HG02763 (cell line): Measurements from ENCODE around the gene GAK.

Source experiments
- ATAC-seq: cut with Tn5 transposase; IDR thresholded peaks from one replicate; pipeline ENCODE4 v1.9.1; 2021; ENCODE audit warnings: mild to moderate bottlenecking, moderate library complexity; ENCODE audit not compliant: unreplicated experiment

GAK gene

DNA sequence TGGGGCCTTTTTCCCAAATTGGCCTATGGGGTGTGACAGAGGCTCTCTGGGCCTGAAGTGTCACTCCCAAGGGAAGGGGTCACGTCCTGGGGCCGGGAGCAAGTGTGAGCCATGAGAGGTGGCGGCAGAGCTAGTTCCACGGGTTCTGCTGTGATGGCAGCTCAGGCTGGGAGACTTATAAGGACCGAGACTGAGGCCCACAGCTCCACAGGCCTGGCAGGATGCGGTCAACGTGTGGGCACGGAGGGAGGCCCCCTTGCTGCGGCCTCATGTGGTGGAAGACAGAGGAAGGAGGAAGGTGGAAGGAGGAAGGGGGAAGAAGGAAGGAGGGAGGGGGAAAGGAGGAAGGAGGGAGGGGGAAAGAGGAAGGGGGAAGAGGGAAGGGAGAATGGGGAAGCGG, 99.0 kb downstream of the GAK start:
- ATAC-seq: no peak

DNA sequence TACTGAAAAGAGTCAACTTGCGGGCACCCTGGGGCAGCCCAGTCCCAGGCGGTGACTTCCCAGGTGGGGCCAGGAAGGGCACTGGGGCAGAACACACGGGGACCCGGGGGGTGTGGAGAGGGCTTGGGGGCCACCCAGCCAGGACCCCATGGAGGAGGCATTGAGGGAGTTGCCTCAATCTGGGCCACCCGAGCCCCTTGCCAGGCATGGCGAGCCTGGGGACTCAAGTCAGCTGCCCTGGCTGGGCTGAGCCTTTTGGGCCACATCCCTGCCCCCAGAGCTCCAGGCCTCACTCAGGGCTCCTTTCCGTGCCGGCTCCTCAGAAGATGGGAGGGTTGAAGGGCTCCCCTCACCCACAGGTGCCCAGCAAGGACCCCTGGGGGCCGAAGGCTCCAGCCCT, 99.6 kb downstream of the GAK start:
- ATAC-seq: no peak

DNA sequence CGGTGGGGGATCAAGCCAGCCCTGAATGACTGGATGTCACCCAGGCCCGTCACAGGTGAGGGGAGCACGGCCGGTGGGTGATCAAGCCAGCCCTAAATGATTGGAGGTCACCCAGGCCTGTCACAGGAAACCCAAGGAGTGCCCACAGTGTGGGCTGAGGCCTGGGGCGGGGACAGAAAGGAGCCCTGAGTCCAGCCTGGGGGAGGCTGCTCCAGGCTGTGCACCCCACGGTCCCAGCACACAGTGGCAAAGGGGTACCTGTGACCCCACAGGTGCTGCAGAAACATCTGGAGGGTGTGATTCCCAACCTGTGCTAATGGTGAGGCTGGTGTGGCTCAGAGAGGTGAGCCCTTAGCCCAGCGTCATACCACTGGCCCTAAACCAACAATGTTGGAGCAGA, 100.0 kb downstream of the GAK start:
- no peak for ATAC-seq

DNA sequence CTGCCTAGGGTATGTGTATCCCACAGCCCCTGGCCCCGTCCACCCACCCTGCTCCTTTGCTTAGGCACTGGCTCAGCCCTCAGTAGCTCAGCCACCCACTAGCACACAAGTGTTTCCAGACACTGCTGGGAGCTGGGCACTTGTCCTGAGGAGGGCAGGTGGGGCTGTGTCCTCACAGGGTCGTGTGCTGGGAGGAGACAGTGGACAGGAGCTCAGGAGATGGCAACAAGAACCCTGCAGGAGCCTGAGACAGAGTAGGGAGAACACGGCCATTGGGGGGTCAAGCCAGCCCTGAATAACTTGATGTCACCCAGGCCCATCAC, 100.7 kb downstream of the GAK start:
- no peak for ATAC-seq

DNA sequence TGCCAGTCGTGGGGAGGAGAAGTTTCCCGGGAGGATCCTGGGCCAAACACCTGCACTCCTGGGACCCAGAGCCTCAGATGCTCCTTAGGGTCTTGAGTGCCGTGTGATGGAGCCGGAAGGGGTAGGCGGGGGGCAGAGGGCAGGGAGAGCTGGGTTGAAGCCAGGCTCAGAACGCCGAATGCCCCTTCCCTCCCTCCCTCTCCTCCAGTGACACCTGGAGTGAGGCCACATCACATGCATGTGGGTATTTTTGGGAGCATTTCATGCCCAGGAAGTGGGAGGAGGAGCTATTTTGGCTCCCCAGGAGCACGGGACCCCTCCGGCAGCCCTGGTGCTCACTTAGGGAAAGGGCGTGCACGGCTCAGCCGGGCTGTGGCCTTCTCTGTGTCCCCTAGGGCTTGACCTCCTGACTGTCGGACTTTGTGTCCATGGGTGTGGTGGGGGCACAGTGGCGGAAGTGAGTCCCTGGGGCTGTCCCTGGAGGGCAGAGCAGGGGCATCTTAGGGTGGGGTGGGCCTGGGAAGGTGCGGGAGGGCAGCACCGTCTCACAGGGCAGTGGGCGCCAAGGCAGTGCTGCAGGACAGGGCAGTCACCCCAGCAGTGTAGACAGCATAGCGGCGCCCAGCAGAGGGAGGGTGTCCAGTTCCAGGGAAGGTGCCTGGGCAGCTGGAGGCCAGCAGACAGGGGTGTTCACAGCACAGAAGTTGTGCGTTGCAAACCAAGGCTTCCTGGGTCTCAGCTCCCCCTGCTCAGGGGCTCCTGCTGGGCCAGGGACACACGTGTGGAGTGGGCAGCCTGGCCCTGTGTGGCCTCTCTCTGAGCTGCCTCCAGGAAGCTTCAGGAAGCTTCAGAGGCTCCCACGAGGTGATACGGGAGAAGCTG, 101.3 kb downstream of the GAK start:
- ATAC-seq: no peak

DNA sequence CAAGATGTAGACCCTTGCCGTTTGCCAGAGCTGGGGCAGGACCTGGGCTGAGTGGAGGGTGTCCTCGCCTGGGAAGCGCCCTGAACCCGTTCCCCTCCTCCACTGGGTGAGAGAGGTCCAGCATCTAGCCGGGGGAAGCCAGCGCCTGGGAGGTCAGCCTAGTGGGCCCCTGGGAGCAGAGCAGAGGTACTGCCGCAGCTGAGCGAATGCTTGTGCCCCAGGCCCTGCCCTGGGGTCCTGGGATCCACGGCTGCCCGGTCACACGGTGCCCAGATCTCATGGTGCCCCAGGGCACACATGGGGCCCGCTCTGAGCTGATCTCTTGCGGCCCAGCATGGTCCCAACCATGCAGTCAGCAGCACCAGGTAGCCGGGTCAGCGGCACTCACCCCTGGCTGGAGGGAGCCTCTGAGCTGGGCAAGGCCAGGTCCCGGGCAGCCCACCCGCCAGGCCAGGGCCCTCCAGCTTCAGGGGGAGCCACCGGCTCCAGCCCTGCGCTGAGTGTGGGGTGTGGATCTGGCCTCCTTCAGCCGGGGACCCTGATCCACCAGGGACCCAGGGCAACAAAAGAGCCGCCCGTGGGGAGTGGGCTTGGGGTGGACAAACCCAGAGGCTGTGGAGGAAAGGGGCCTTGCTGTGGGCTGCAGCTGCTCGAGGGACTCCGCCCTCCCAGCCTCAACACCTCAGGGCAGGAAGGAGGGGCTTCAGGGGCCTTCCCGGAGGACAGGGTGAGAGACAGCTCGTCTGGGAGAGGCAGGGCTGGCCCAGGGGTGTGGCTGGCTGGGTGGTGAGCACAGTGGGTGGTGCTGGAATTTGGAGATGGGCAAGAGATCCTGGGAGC, 102.1 kb downstream of the GAK start:
- ATAC-seq: no peak

DNA sequence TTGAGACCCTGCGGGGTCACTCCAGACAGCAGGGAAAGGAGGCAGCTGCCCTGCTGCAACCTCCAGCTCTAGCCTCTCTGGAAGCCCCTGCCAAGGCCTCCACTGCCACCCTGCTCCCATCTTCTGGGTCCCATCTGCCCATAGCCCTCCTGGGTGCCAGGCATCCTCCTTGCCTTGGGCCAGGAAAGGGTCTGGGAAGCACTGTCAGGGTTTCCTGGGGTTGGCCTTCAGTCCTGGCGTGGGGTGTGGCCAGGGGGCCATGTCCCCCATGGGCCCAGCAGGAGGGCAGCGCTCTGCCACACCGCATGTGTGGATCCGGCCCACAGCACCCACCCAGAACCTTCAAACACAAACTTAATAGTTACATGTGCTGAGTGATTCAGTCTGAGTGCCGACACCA, 102.8 kb downstream of the GAK start:
- no peak for ATAC-seq

DNA sequence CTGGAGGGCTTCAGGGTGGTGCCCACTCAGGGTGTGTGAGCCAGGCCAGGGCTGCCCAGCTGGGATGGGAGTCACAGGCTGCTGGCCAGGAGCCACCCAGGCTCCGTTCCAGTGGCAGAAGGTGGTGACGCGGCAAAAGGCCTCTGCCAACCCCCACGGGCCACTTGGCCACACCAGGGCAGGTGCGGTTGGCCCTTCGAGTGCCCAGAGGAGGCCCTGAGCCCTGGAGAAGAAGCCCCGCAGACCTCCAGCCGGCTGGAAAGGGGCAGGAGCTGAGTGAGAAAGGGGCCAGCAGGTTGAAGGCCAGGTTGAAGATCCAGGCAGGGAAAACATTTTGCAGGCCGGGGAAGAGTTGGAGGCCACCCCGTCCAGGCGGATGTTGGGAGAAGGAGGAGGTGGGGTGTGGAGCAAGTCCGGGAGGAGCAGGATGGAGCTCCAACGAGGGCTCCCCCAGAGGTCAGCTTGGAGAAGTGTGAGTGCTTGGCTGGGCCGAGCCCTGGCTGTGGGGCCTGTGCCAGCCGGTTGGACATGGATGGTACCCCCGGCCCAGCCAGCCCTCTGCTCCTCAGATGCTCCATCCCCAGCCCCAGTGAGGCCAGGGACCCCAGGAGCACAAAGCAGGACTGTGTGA, 103.4 kb downstream of the GAK start:
- no peak for ATAC-seq

DNA sequence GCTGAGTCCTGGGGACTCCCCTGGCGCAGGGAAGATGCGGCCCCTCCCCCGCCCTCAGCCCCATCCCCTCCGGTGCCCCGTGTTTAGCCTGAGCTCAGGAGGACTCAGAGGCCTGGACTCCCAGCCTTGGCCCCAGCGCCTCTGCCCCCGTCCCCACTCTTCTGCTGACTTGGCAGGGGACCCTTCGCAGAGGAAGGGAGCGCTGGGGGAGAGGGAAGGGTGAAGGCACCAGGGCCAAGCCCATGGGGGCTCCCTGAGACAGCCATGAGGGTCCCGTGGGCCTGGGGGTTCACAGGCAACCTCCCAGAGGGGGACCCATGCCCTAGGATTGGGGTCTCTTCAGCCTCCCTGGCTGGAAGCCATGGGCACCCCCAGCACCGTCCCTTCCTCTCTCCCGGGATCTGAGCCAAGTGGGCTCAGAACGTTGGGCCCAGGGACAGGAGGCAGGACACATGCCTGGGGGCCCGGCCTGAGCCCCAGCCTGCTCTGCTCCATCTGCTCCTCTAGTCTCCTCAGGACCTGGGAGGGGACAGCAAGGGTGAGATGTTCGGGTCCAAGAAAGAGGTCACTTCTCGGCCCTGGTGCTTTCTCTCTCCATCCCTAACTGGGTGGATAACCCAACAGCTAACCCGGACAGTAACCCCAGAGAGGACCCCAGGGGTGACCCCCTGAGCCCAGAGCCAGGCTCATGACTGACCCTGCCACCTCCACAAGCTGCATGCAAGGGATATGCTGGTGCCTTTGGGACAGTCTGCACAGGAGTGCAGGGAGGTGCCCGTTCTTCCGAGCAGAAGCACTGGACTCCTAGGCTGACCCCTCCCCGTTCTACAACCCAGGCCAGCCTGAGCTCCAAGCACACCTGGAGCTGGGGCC, 104.7 kb downstream of the GAK start:
- no peak for ATAC-seq

DNA sequence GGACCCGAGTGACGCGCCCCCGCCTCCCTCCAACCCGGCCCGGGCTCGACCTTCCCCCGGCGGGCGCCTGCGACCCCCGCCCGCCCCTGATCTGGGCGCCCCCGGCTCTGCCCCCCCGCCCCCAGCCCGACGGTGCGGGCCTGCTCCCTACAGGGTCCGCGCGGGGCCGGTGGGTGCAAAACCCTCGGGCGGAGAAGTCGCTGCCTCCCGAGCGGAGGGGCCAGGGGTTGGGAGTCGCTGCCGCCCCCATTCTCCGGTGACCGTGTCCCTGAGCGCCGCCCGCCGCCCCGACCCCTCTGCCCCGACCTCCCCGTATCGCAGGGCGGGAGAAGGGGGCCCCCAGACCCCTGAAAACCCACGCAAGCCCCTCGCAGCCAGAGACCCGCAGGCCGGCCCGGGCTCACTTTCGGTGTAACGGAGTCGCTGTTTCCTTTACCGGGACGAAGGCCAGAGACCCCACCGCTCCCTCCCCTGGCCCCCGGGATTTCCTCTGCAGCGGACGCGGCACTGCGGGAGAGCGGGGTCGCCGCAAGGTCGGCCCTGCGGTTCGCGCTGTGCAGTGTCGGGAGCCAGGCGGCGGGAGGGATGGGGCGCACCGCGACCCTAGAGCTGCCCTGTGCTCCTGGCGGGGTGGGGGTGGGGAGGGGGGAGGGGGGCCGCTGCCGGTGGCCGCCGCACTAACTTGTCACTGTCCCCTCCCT, 105.5 kb downstream of the GAK start:
- no peak for ATAC-seq

DNA sequence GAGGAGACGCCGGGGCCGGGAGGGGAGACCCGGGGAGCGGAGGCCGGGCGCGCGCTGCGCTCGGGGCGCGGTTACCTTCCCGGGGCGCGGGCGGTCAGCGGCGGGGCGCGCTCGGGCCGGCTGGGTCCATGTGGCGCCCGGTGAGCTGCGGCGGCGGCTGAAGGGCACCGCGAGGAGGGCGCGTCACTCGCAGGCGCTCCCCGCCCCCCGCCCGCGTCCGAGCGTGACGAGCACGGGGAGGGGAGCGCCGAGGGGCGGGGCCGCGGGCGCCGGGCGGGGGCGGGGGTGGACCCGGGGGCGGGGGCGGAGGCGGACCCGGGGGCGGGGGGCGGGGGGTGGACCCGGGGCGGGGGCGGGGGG, 106.2 kb downstream of the GAK start, which contains the start of gene CPLX1:
Gene CPLX1, minus strand, starts transcription at position 159 of the 360 bp plus-strand sequence. CDS start 1,607 bp downstream, outside the sequence.
- no peak for ATAC-seq

DNA sequence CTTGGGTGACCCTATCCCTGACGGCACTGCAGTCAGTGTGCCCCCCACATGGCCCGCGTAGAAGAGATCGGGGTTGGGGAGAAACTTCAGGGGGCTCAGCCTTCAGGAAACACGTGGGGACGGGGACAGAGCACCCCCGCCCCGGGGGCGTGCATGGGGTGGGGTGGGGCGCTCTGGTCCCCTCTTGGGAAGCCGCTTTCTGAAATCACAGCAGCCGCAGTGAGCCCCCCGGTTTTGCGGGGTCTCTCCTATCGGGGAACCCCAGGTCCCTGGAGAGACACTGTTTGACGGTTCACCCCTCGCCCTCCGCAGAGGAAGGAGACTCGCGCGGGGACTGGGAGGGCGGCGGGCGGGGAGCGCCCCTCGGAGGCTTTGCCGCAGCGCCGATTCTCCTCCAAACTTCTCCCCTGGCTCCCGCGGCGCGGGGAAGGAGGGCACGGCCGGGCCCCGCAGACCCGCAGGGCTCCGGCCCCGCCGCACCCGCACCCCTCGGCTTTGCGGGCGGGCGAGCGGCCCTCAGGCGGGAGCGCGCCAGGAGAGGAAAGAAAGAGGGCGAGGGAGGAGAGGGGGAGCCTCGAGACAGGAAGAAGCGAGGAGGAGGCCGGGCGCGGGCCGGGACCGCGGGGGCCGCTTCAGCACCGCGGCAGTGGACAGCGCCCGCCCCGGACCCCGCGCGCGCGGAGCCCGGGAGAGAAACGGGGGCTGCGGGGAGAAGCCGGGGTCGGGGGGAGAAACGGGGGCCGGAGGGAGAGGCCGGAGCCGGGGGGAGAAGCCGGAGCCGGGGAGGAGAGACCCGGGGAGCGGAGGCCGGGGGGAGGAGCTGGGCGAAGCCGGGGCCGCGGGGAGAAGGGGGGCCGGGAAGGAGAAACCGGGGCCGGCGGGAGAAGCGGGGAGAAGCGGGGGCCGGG, 106.8 kb downstream of the GAK start:
- no peak for ATAC-seq

DNA sequence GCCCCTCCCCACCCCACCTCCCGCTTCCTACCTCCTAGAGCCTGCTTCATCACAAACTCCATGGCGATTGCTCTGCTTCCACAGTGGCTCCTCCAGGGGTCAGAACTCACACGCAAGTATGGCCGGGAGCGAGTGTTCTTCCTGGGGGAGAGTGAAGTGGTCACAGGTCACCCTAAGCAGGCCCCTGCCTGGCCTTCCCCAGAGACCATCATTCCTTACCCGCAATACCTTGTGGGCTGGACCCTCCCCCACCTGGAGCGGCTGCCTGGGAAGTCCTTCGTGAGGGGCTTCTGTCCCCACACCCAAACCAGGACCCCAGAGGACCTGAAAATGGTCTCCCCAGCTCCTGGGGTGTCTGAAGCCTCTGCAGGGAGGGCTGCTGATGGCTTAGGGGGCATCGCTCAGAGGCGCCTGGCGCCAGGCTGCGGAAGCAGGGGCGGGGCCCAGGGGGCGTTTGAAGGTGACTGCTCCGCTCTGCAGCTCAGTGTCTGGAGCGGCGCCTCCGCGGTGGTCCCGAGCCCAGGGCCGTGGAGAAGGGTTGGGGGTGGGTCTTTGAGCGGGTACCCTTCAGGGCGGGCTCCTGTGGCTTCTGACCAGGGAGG, 107.6 kb downstream of the GAK start:
- no peak for ATAC-seq

DNA sequence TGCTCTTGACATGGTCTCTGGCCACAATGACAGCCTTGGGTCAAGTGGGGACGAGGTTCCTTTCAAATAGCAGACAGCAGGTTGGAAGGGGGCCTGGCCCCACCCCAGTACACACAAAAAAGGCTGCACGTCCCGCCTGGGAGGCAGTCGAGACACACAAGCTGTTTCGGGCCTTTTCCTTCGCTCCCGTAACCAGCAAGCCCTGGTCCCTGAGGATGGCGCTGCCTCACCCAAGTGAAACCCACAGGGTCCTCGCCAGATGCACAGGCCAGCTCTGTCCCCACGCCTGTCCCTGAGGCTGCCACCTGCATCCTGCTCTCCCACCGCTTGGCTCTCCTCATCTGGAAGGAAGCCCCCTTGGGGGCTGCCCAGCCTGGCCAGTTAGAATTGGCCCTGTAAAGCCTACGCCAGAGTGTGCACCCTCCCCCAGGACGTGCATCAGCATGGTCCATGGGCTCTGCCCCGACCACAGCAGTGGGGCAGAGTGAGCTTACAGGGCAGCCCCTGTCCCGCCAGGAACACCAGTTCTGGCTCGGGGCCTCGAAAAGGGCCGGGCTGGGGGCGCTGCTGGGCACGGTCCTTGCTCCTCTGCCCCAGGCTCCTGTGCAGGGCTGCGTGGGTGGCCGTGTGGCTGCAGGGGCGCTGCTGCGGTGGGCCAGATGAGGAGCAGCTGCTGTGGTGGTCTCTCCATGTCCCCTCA, 108.2 kb downstream of the GAK start:
- no peak for ATAC-seq

DNA sequence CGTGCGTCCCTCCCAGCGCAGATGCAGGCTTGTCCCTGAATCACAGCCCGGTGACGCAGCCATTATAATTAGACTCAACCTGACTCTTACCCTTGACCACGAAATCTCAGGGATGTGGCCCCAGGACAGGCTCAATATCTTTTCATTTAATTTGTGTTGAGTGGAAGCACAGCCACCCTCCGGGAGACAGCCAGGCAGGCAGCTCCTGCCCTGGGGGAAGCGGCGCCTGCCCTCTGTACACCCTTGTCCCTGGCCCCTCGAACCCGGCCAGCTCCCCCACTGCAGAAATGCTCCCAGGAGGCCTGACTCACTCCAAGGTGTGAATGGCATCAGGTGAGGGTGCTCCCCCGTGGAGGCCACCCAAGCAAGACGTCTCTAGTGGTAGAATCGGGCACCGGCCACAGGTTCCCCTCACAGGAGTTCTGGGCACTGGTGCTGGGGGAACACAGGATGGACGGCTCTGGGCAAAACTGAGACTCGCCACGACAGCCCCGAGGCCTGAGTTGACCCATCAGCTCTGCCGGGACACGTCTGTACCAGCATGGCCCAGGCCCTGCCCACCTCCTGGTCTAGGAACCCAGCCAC, 108.8 kb downstream of the GAK start:
- ATAC-seq: no peak

DNA sequence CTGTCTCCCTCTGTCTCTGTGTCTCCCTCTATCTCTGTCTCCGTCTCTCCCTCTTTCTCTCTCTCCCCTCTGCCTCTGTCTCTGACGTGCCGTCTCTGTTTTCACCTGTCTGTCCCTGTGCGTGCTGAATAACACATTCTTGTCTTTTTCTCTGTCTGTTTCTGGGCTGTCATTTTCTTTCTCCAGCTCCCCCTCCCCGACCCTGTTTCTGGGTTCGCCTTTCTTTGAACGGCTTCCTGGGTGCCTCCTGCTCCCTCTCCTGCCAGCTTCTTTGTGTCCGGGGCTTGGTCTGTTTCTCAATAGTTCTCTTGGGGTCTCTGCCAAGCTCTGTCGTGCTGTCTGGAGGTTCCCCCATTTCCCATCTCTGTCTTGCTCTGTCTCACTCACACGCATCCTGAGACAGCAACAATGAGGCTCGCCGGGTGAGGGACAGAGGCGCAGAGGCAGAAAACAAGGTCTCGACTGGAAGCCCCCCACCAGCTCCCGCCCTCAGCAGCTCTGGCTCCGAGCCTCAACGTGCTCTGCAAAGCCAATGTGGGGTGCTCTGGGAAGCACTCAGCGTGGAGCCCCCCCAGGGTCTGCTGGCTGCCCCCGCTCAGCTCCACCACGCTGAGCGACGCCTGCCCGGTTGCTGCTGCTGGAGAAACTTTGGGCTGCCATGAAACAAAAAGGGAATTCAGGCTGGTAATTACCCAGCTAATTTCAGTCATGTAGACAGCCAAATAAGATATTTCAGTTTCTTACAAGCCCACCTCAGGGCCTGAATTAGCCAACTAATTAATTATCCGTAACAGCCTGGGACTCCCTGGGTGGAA, 109.5 kb downstream of the GAK start:
- no peak for ATAC-seq

DNA sequence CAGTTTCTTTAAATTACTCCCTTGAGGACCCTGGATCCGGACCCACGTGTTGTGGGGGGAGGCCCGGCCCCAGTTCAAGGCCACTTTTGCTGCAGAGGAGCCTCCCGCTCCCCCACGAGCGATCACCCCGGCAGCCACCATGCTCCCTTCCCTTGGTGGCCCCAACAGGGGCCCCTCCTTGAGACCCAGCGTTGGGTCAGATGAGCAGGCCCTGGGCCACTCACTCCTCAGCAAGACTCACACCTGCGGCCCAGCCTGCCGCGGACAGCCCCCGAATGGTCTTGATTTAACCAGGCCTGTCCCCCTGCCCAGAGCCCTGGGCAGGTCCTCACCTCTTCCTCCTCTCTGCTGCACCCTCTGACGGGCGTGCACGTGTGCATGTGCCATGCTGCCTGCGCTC, 110.5 kb downstream of the GAK start:
- no peak for ATAC-seq
